ENCODE measurements around the gene SMIM33. TPM values are rescaled to one million over a fixed set of nuclear protein-coding genes. Genes with fewer than 3 reads are reported as not detected.
A peak's percentile ranks its signal among the peaks of the same experiment; 100 is the strongest.

Gene SMIM33
- total and polyA plus RNA-seq, 9 of the 15 experiments (the other 6 are each of a cell fraction or from before 2014, with no cell fraction given): not detected

DNA sequence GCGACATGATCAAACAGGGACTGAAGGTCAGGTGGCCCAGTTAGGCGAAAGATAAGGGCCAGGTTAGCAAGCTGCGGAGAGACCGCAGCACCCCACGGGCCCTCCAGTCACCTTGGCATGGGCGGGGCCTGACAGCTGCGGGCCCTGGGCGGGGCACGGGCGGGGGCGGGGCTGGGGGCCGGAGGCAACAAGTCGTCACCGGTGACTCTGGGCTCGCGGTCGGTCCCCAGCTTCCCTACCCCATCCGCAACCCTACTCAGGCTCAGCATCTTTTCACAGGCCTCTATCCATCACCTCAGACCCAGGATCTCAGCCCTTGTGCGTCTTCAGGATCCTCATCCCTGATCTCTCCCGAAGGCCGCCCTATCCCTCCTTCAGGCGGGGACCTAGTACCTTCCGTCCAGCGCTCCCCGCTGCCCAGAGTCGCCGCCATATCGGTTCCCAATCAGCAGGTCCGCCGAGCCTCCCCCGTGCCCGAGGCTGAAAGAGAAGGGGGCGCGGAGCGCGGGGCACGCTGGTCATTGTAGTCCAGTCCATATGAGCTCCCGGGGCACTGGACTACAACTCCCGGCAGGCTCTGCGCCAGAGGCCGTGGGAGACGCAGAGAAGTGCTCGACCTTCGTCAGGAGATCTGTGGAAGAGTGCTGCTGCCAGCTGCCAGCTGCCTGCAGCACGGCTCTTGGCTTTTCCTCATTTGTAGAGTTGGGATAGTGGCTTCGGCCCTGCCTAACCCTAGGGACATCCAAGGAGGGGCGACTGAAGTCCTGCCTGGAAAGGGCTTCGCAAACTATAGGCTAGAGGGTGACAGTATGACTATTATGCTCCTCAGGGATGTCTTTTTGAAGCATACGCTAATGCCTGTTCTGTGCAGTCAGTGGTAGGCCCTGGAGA lies 31.5 kb upstream of the SMIM33 start, which contains the start of gene DNAJC18:
Gene DNAJC18, minus strand, starts transcription at position 513 of the 891 bp plus-strand sequence. Its CDS starts 80 bp downstream, at position 433.
- CTCF ChIA-PET (ENCODE audit: low intra/inter-chr PET ratio): interaction anchor here (0.5 to 0.6 kb wide), 2 partner anchors 104 to 110 kb away, joined by 3 read pairs; no protein-coding TSS in a partner anchor
- H3K9ac ChIP-seq (ENCODE audit: insufficient read depth in 1 of 2, low read depth in 2 of 2, low read length in 2 of 2): peak within 1 kb of the TSS; percentile 82 to 91
- peak; percentile 97 for ATAC-seq
- DNase-seq (ENCODE audit: extremely low read depth in 1 of 4, low spot score in 3 of 4): peak; percentile 94 to 97 (median 95)
- BruUV-seq (replicated peaks): no TSS peak
- H4K20me1 ChIP-seq (replicated peaks; ENCODE audit: control insufficient read depth, insufficient read depth, low read length): no peaks in the 10 kb centered on the region
- POLR2A ChIA-PET: interaction anchor here (0.6 to 1.3 kb wide), 15 partner anchors 9 to 740 kb away, joined by 3 to 10 read pairs (median 3); no protein-coding TSS in a partner anchor
- WGBS (ENCODE audit: insufficient coverage, low coverage, missing lambda C conversion rate): 6% methylated on average over 28 of the region's 49 CpGs
- H3K9me3 ChIP-seq (replicated peaks; ENCODE audit: control insufficient read depth, insufficient read depth, low read depth, low read length): no peaks in the 10 kb centered on the region
- peaks cover 11 to 17% of the 10 kb centered on the region in 2 experiments for H3K4me1 ChIP-seq (replicated peaks in 1 of 2; ENCODE audit: control insufficient read depth in 2 of 2, insufficient read depth in 2 of 2, low read length in 2 of 2)
- peak within 1 kb of the TSS; percentile 80 for H3K4me3 ChIP-seq
- peak within 1 kb of the TSS; percentile 94 for H3K4me2 ChIP-seq (ENCODE audit: insufficient read depth, low read length)
- intact Hi-C loops (cut with micrococcal nuclease): loop anchor here (1.0 kb wide), 1 partner anchor 39 kb away; no protein-coding TSS in a partner anchor
- H3K27me3 ChIP-seq (ENCODE audit: control insufficient read depth in 2 of 2, insufficient read depth in 2 of 2, low read length in 2 of 2): no peaks in the 10 kb centered on the region
- no peaks in the 10 kb centered on the region for H3K79me2 ChIP-seq (ENCODE audit: control insufficient read depth, insufficient read depth, low read length)
- in situ Hi-C loops (cut with MboI): no loop called here
- H2AFZ ChIP-seq (ENCODE audit: low read depth, low read length): peak within 1 kb of the TSS; percentile 99
- FAIRE-seq: peak; percentile 92
- peak within 1 kb of the TSS; percentile 91 for H3K27ac ChIP-seq (ENCODE audit: extremely low read depth, low read depth, low read length)
- H3K9me1 ChIP-seq (ENCODE audit: control insufficient read depth, insufficient read depth, low read length): no peaks in the 10 kb centered on the region
- no peaks in the 10 kb centered on the region for H3K36me3 ChIP-seq (ENCODE audit: control insufficient read depth, insufficient read depth, low read length)
- TF ChIP-seq ZNF217 (CRISPR knock-in tag; IDR thresholded peaks at IDR 0.05) (no peak), IRF1 (CRISPR knock-in tag; IDR thresholded peaks at IDR 0.05; ENCODE audit: borderline replicate concordance) (no peak), RBBP5 (IDR thresholded peaks at IDR 0.05; ENCODE audit: borderline replicate concordance, insufficient read depth, low read length, poor library complexity, severe bottlenecking) (peak; percentile 65), ZNF75A (CRISPR knock-in tag; IDR thresholded peaks at IDR 0.05) (peak; percentile 46; the same call in 1 of the 2 replicates), RUNX1 (IDR thresholded peaks at IDR 0.05; ENCODE audit: low read depth) (no peak), SMAD3 (CRISPR knock-in tag; conservative IDR thresholded peaks at IDR 0.05) (no peak), MAFG (tag; conservative IDR thresholded peaks at IDR 0.05) (no peak), CSDE1 (IDR thresholded peaks at IDR 0.05) (no peak), POLR2H (tag; IDR thresholded peaks at IDR 0.05; ENCODE audit: low read depth) (no peak; the same call in 1 of the 2 replicates), PHF8 (IDR thresholded peaks at IDR 0.05; ENCODE audit: borderline replicate concordance, low read length) (peak; percentile 67; the same call in 1 of the 2 replicates), SMARCE1 (IDR thresholded peaks at IDR 0.05) (no peak), TEAD1 (CRISPR knock-in tag; IDR thresholded peaks at IDR 0.05) (no peak), POLR2B (IDR thresholded peaks at IDR 0.05; ENCODE audit: low read depth, partially characterized antibody) (peak; percentile 23), ZNF263 (CRISPR knock-in tag; IDR thresholded peaks at IDR 0.05; ENCODE audit: borderline replicate concordance) (no peak), HDAC2 (IDR thresholded peaks at IDR 0.05) (peak; percentile 94), ZC3H8 (IDR thresholded peaks at IDR 0.05) (no peak), ZNF766 (CRISPR knock-in tag; conservative IDR thresholded peaks at IDR 0.05) (peak; percentile 57; the same call in 1 of the 2 replicates)
- TF ChIP-seq, protein P1, sequence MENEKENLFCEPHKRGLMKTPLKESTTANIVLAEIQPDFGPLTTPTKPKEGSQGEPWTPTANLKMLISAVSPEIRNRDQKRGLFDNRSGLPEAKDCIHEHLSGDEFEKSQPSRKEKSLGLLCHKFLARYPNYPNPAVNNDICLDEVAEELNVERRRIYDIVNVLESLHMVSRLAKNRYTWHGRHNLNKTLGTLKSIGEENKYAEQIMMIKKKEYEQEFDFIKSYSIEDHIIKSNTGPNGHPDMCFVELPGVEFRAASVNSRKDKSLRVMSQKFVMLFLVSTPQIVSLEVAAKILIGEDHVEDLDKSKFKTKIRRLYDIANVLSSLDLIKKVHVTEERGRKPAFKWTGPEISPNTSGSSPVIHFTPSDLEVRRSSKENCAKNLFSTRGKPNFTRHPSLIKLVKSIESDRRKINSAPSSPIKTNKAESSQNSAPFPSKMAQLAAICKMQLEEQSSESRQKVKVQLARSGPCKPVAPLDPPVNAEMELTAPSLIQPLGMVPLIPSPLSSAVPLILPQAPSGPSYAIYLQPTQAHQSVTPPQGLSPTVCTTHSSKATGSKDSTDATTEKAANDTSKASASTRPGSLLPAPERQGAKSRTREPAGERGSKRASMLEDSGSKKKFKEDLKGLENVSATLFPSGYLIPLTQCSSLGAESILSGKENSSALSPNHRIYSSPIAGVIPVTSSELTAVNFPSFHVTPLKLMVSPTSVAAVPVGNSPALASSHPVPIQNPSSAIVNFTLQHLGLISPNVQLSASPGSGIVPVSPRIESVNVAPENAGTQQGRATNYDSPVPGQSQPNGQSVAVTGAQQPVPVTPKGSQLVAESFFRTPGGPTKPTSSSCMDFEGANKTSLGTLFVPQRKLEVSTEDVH (IDR thresholded peaks at IDR 0.05; ENCODE audit: low read depth, partially characterized antibody): no peak

Data from K562 (cell line).